ENCODE measurements around the gene ABL2. TPM values are rescaled to one million over a fixed set of nuclear protein-coding genes. Genes with fewer than 3 reads are reported as not detected.
A peak's percentile ranks its signal among the peaks of the same experiment; 100 is the strongest.
"Not testable (repeated sequence)": the region's sequence is repeated elsewhere in the genome, so short reads cannot be mapped to it uniquely, and the experiment has no call there.

The ABL2 gene
- total and polyA plus RNA-seq, 2 donors (not counting 3 experiments of a cell fraction or from before 2014, with no cell fraction given), result 41.8 to 158 TPM

GRCh38 chr1:179141592-179142251, 87.8 kb downstream of the ABL2 start:
- DNase-seq (ENCODE audit: low read depth, low spot score) (peak; percentile 91), FAIRE-seq (peak; percentile 76)
- no peak overlapping the region for H2AFZ ChIP-seq (ENCODE audit: low read depth, low read length)
- no peaks in the 10 kb centered on the region for H3K9me3 ChIP-seq (replicated peaks; ENCODE audit: control insufficient read depth, insufficient read depth, low read length)
- peaks cover 53% of the 10 kb centered on the region for H3K4me1 ChIP-seq (ENCODE audit: control insufficient read depth, extremely low read depth, insufficient read depth, low read length)
- ChIA-PET POLR2A (interaction anchor here (0.7 to 1.8 kb wide), 5 partner anchors 13 to 33 kb away, joined by 3 to 14 read pairs (median 4); no protein-coding TSS in a partner anchor), CTCF (interaction anchor here (1.0 to 2.4 kb wide), 5 partner anchors 13 to 52 kb away, joined by 3 to 10 read pairs (median 4); no protein-coding TSS in a partner anchor)
- H4K20me1 ChIP-seq (replicated peaks; ENCODE audit: control insufficient read depth, extremely low read depth, insufficient read depth, low read length), result peaks cover 8% of the 10 kb centered on the region
- H3K4me2 ChIP-seq (ENCODE audit: insufficient read depth, low read length), result peak overlapping the region; percentile 95
- H3K79me2 ChIP-seq (ENCODE audit: control insufficient read depth, insufficient read depth, low read length), result peaks cover 62% of the 10 kb centered on the region
- H3K36me3 ChIP-seq (ENCODE audit: control insufficient read depth in 2 of 2, extremely low read depth in 1 of 2, insufficient read depth in 2 of 2, low read length in 2 of 2), result peaks cover 8 to 16% of the 10 kb centered on the region in 2 experiments
- TSS peak; percentile 66 for BruUV-seq (replicated peaks)
- no peaks in the 10 kb centered on the region for H3K9me1 ChIP-seq (replicated peaks; ENCODE audit: control insufficient read depth, extremely low read depth, insufficient read depth, low read length)
- intact Hi-C loops (cut with micrococcal nuclease) (loop anchor here (1.0 to 5.0 kb wide), 4 partner anchors 14 to 226 kb away; partner anchors contain the start of gene AXDND1), dilution Hi-C loops (cut with MboI; ENCODE audit: extremely low pct_ligation_motif_present, low sequenced_read_pairs) (no loop called here)
- peak overlapping the region; percentile 95 for H3K27ac ChIP-seq (ENCODE audit: insufficient read depth, low read depth, low read length)
- TF ChIP-seq CTCF (IDR thresholded peaks at IDR 0.05; ENCODE audit: extremely low read depth in 1 of 2, insufficient read depth in 1 of 2, low read depth in 1 of 2, low read length in 2 of 2), result no peak
- TF ChIP-seq JUN (IDR thresholded peaks at IDR 0.05; ENCODE audit: borderline replicate concordance, insufficient read depth, insufficient read length, low read depth), result peak; percentile 50
- peak; percentile 12 for TF ChIP-seq GATA2 (IDR thresholded peaks at IDR 0.05; ENCODE audit: insufficient read depth, insufficient read length, low read depth, low read length)
- no peak for TF ChIP-seq EZH2 (IDR thresholded peaks at IDR 0.05; ENCODE audit: borderline replicate concordance, low read depth, low read length, severe bottlenecking)
- peak; percentile 51 for TF ChIP-seq FOS (IDR thresholded peaks at IDR 0.05; ENCODE audit: borderline replicate concordance, insufficient read depth, low read length)
- TF ChIP-seq POLR2AphosphoS5 (IDR thresholded peaks at IDR 0.05; ENCODE audit: insufficient read depth, low read depth, low read length), result peak; percentile 42
- no peak for TF ChIP-seq MAX (IDR thresholded peaks at IDR 0.05; ENCODE audit: insufficient read depth, insufficient read length)
- peak; percentile 12 for TF ChIP-seq POLR2A (IDR thresholded peaks at IDR 0.05; ENCODE audit: low read depth, low read length)
- no peak for TF ChIP-seq MYC (IDR thresholded peaks at IDR 0.05; ENCODE audit: low read depth, low read length)
- peak overlapping the region; percentile 83 to 99 (median 87) for H3K4me3 ChIP-seq (replicated peaks in 1 of 3; ENCODE audit: insufficient read depth in 1 of 3, low read depth in 1 of 3, low read length in 3 of 3)
- peak overlapping the region; percentile 99 for H3K9ac ChIP-seq (replicated peaks; ENCODE audit: extremely low read depth, insufficient read depth, low read length)
- no peaks in the 10 kb centered on the region for H3K27me3 ChIP-seq (ENCODE audit: control insufficient read depth in 2 of 2, insufficient read depth in 2 of 2, low read length in 2 of 2)

GRCh38 chr1:179138755-179139154, 90.7 kb downstream of the ABL2 start:
- DNase-seq (ENCODE audit: low read depth, low spot score); POLR2A ChIA-PET; dilution Hi-C loops (cut with MboI; ENCODE audit: extremely low pct_ligation_motif_present, low sequenced_read_pairs); H3K9me1 ChIP-seq (replicated peaks; ENCODE audit: control insufficient read depth, extremely low read depth, insufficient read depth, low read length); H3K9ac ChIP-seq (replicated peaks; ENCODE audit: extremely low read depth, insufficient read depth, low read length); H3K9me3 ChIP-seq (replicated peaks; ENCODE audit: control insufficient read depth, insufficient read depth, low read length); H3K4me3 ChIP-seq (replicated peaks in 1 of 3; ENCODE audit: insufficient read depth in 1 of 3, low read depth in 1 of 3, low read length in 3 of 3); BruUV-seq (replicated peaks); FAIRE-seq; H3K27me3 ChIP-seq (ENCODE audit: control insufficient read depth in 2 of 2, insufficient read depth in 2 of 2, low read length in 2 of 2); H3K4me2 ChIP-seq (ENCODE audit: insufficient read depth, low read length); H4K20me1 ChIP-seq (replicated peaks; ENCODE audit: control insufficient read depth, extremely low read depth, insufficient read depth, low read length); H2AFZ ChIP-seq (ENCODE audit: low read depth, low read length); intact Hi-C loops (cut with micrococcal nuclease); H3K27ac ChIP-seq (ENCODE audit: insufficient read depth, low read depth, low read length): not testable (repeated sequence)
- CTCF ChIA-PET, result interaction anchor here (0.8 to 1.3 kb wide), 2 partner anchors 17 to 18 kb away, joined by 4 to 6 read pairs; no protein-coding TSS in a partner anchor
- Histone ChIP-seq H3K79me2 (ENCODE audit: control insufficient read depth, insufficient read depth, low read length) (peaks cover 66% of the 10 kb centered on the region), H3K36me3 (ENCODE audit: control insufficient read depth in 2 of 2, extremely low read depth in 1 of 2, insufficient read depth in 2 of 2, low read length in 2 of 2) (peaks cover 8 to 16% of the 10 kb centered on the region in 2 experiments), H3K4me1 (ENCODE audit: control insufficient read depth, extremely low read depth, insufficient read depth, low read length) (peaks cover 33% of the 10 kb centered on the region)

Data from endothelial cell of umbilical vein (primary cell).